Limb (tissue), 2 donors: ENCODE measurements around the gene HTR2C.
A peak's percentile ranks its signal among the peaks of the same experiment; 100 is the strongest.
"Not testable (repeated sequence)": the region's sequence is repeated elsewhere in the genome, so short reads cannot be mapped to it uniquely, and the experiment has no call there.

Source experiments
- DNase-seq, 2 donors: peaks; one replicate each; pipeline ENCODE4 v3.0.0-alpha.2; 2016; ENCODE audit errors: extremely low spot score in 2 of 2

Gene HTR2C

DNA sequence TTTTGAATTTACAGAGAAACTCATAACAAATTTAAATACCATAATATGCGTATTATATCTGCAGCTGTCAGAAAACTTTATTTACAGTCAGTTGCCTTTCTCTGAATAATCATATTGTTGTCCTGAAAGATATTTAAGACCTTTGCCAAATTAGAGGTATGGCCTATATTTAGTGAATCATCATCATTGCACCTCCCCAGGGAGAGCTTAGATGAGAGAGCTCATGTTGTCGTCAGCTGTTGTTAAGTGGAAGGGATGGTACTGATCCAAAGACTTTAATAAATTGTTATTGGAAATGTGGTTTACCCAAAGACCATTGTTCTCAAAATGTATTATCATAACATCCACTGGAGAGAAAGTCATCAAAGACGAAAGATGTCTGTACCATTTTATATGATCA lies 128.6 kb downstream of the HTR2C start:
- no peak for DNase-seq

GRCh38 chrX:114715096-114715495 lies 131.2 kb downstream of the HTR2C start:
- DNase-seq: no peak

DNA sequence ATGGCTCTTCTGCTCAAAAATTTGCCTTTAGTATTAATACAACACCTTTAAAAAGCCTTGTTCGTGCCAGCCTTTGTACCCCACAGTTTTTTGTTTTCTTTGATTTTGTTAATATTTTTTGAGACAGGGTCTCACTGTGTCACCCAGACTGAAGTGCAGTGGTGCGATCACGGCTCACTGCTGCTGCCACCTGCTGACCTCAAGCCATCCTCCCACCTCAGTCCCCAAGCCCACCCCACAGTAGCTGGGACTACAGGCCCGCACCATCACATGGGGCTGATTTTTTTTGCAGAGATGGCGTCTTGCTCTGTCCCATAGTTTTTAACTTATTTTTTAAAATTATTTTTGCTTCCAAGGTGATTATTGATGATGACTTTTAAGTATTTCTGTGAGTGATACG lies 134.0 kb downstream of the HTR2C start:
- DNase-seq: no peak

DNA sequence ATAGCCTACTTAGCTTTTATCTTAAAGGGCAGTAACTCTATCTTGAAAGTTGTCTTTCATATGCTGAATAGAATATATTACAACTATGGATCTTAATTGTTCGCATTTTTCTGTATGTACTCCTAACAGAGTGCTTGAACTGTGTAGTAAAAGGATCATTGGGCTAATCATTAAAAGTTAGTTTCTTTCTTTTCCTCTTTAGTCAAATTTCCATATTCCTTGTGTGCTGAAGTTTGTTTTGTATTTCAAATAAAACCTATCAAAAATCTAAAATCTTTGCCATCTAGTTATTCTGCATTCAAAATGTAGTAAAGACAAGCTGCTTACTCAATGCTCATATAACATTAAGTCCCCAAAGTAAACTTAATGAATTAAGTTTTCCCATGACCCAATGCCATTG lies 182.7 kb downstream of the HTR2C start:
- DNase-seq: no peak

DNA sequence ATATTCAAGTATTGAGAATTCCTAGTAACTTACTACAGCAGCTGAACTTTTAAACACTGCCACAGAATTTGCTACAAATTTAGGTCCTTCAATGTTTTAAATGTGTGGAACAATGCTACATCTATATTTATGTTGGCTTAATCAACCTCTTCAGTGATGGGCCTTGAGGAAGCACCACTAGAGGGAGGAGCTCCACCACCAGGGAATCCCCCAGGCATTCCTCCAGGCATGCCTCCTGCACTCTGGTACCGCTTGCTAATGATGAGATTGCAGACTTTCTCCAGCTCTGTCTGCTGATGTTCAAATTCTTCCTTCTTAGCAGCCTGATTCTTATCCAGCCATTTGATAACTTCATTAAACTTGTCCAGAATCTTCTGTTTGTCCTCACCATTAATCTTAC lies 190.8 kb downstream of the HTR2C start:
- DNase-seq: no peak

DNA sequence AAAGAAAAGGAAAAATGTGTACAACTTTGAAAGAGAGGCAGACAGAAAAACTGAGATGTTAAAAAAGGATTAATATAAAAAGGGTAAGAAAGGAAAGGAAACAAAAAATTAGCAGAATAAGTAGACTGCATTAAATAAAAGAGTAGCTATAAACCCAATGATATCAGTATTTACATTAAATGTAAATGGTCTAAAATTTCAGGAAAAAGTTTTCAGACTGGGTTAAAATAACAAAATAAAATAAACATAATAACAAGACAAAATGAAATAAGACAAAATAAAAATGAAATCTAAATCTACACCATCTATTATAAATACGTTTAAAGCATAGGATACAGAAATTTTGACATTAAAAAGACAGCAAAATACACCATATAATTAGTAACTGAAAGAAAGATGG lies 199.0 kb downstream of the HTR2C start:
- no peak for DNase-seq

- DNase-seq: no peak
Observed at GRCh38 chrX:114787061-114787460, 203.2 kb downstream of the HTR2C start.

- no peak for DNase-seq
Observed at GRCh38 chrX:114797494-114797893, 213.6 kb downstream of the HTR2C start.

GRCh38 chrX:114798907-114799306 lies 215.0 kb downstream of the HTR2C start:
- DNase-seq: no peak

DNA sequence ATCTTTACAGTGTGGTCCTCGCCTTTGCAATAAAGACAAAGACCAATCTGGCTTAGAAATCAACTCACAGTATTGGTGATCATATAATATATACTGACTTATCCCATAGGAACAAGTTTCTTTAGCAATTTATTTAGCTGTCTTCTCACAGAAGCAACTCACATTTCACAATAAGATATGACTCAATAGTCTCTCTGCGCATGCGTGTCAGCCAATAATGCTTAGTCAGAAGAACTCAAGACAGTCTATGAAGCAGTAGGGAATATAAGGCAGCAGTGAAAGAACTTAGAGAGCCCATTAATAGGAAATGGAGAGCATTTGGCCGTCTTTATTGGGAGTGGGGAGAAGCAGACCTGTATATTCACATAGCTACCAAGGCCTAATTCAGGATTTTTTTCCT lies 216.8 kb downstream of the HTR2C start:
- DNase-seq: no peak

DNA sequence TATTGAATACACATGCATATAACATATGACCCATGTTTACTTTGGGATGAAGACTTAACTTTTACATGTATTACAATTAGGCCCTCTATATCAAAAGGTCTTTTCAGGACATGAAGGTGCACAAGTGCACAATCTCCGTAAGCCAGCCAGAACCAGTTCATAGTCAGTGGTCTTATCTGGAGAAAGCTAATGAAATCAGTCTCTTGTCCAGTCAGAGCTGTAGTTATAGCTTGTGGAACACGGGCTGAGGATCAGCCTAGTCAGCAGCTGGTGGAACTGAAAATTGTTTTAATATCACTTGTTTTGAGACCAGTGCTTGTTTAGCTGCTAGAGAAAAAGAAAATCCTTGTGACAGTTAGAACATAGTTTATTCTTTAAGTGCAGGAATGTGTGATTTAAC lies 235.6 kb downstream of the HTR2C start:
- no peak for DNase-seq

DNA sequence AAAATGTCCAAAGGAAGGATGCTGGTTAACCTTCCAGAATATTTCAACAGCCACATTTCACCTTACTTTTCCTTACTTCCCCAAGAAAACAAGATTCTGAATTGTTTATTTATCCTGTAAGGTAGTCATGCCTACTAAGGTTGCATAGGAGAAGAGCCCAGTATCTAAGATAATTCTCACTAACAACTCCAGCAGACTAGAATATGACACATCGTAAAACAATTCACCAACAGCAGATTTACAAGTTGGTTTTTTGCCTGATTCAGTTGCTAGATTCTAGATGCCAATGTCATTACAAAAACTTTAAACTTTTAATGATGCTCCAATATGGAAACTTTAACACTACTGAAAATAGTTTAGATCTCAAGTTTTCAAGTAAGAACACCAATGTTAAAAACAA lies 257.2 kb downstream of the HTR2C start:
- DNase-seq: no peak

GRCh38 chrX:114842181-114842580 lies 258.3 kb downstream of the HTR2C start:
- DNase-seq: no peak

- DNase-seq: peak in 1 of 2 donors; percentile 1
Observed at GRCh38 chrX:114889481-114889880, 305.6 kb downstream of the HTR2C start.

DNA sequence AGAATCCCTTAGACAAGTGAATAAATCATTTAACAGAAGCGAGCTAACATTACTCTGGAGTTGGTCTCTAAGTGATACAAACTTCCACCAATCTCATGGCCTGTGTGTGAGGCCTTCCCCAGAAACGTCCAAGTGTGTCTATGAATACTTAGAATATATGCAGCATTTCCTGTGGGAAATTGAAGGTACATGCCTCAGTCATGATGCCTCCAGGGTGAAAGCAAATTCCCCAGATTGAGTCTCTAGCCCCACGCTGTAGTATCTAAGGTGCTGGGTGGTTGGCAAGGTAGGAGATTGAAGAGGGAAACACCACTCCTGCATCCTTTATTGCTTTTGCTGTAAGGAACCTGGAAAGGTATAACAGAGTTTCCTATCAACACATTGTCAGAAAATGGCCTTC lies 319.7 kb downstream of the HTR2C start:
- no peak for DNase-seq

DNA sequence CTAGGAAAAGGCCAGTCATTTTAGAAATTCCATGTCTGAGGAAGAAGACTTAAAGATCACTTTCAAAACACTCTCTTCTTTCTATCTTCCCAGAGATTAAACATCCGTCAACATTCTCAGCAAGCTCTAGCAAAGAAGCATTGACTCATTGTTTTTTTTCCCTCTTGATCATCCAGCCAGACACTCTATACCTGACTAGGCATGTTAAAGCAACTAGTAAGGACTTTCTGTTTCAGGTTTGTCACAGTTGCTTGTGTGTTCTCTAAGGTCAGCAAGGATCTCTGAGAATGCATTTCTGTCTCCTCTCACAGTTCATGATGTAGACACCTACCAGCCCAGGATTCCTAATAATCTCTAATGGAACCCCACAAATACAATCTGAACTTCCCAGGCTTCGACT lies 321.4 kb downstream of the HTR2C start:
- DNase-seq: no peak

DNA sequence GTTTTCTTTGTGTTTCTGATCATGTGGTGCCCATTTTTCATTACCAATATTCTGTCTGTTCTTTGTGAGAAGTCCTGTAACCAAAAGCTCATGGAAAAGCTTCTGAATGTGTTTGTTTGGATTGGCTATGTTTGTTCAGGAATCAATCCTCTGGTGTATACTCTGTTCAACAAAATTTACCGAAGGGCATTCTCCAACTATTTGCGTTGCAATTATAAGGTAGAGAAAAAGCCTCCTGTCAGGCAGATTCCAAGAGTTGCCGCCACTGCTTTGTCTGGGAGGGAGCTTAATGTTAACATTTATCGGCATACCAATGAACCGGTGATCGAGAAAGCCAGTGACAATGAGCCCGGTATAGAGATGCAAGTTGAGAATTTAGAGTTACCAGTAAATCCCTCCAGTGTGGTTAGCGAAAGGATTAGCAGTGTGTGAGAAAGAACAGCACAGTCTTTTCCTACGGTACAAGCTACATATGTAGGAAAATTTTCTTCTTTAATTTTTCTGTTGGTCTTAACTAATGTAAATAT lies 323.2 kb downstream of the HTR2C start:
- no peak for DNase-seq

GRCh38 chrX:114924423-114924822 lies 340.5 kb downstream of the HTR2C start:
- DNase-seq: no peak

DNA sequence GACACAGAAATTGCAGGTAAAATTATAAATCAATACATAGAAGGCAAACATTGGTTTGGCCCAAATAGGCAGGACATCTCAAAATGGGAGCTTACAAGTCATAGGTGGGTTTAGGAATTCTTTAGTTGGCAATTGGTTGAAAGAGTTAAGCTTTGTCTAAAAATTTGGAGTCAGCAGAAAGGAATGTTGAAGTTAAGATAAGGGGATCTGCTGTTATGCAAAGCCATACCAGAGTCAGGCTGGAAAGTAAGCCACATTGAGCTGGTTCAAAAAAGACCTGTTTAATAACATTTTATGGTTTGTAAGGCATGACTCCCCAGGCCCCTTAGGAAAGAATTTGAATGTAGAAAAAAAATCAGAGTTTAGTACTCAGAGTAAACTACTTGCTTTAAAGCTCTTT lies 341.0 kb downstream of the HTR2C start:
- no peak for DNase-seq

GRCh38 chrX:114930227-114930626 lies 346.3 kb downstream of the HTR2C start:
- DNase-seq: no peak

DNA sequence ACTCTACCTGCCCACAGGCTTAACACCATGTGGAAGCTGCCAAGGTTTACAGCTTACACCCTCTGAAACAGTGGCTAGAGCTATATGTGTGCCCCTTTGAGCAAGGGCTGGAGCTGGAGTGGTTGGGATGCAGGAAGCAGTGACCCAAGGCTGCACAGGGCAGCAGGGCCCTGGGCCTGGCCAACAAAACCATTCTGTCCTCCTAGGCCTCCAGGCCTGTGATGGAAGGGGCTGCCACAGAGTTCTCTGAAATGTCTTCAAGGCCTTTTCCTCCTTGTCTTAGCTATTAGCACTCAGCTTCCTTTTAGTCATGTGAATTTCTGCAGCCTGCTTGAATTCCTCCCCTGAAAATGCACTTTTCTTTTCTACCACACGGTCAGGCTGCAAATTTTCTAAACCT lies 348.7 kb downstream of the HTR2C start:
- no peak for DNase-seq

DNA sequence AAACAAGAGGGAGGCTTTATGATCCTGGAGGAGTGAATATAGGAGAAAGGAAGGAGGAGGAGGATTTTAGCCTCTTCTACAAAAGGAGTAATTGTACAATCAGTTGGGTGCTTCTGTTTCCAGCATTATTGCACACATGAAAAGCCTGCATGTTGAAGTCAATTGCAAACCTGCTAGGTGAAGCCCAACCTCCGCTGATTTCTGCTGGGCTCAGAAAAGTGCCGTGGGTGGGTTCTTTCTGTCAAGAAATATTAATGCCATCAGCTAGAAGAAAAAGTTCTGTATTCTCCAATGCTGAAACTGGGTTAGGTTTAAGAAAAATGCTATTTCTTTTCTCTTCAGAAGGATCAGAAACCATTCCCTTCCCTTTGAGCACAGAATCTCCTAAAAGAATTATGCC lies 349.4 kb downstream of the HTR2C start:
- not testable (repeated sequence) for DNase-seq

DNA sequence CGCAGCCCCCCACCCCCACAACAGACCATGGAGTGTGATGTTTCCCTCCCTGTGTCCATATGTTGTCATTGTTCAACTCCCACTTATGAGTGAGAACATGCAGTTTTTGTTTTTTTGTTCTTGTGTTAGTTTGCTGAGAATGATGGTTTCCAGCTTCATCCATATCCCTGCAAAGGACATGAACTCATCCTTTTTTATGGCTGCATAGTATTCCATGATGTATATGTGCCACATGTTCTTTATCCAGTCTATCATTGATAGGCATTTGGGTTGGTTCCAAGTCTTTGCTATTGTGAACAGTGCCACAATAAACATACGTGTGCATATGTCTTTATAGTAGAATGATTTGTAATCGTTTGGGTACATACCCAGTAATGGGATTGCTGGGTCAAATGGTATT lies 353.2 kb downstream of the HTR2C start:
- DNase-seq: not testable (repeated sequence)

GRCh38 chrX:114952696-114953095 lies 368.8 kb downstream of the HTR2C start:
- DNase-seq: no peak
